Astrocyte (in vitro differentiated cells and primary cell): ENCODE results near the gene FAR1. TPM values are rescaled to one million over a fixed set of nuclear protein-coding genes. Genes with fewer than 3 reads are reported as not detected.

Experiments used
- DNase-seq: peaks from one replicate; pipeline ENCODE4 v3.0.0-alpha.2; 2010; ENCODE audit warnings: low read depth
- FAIRE-seq: peaks from 2 replicates; lab custom pipeline; 2011; peaks lifted over from hg19 to GRCh38; lab: Jason Lieb, UNC
- H2AFZ ChIP-seq: 2 replicates; pipeline ENCODE4 v1.6.0; 2012; ENCODE audit warnings: low read depth, low read length, inconsistent platforms
- H3K27ac ChIP-seq: 2 replicates; pipeline ENCODE4 v1.5.1; 2011; ENCODE audit warnings: low read depth, low read length, inconsistent platforms
- H3K27me3 ChIP-seq: 2 replicates; pipeline ENCODE4 v1.6.0; 2011; ENCODE audit warnings: low read length, inconsistent platforms; ENCODE audit not compliant: insufficient read depth
- H3K36me3 ChIP-seq: 2 replicates; pipeline ENCODE4 v1.5.1; 2011; ENCODE audit warnings: low read length, inconsistent platforms; ENCODE audit not compliant: insufficient read depth
- H3K4me1 ChIP-seq: 2 replicates; pipeline ENCODE4 v1.5.1; 2011; ENCODE audit warnings: low read length, inconsistent platforms; ENCODE audit not compliant: insufficient read depth
- H3K4me2 ChIP-seq: 2 replicates; pipeline ENCODE4 v1.6.0; 2012; ENCODE audit warnings: low read length, inconsistent platforms
- H3K4me3 ChIP-seq: 2 replicates; pipeline ENCODE4 v1.5.1; 2011; ENCODE audit warnings: low read depth, mild to moderate bottlenecking, low read length, inconsistent platforms; ENCODE audit not compliant: insufficient read depth
- H3K79me2 ChIP-seq: 2 replicates; pipeline ENCODE4 v1.6.0; 2012; ENCODE audit warnings: mild to moderate bottlenecking, low read length, inconsistent platforms; ENCODE audit not compliant: insufficient read depth
- H3K9ac ChIP-seq: 2 replicates; pipeline ENCODE4 v1.6.0; 2012; ENCODE audit warnings: mild to moderate bottlenecking, low read length, inconsistent platforms
- H3K9me3 ChIP-seq: 2 replicates; pipeline ENCODE4 v1.5.1; 2012; ENCODE audit warnings: low read depth, mild to moderate bottlenecking, low read length, inconsistent platforms; ENCODE audit not compliant: insufficient read depth
- H4K20me1 ChIP-seq: 2 replicates; pipeline ENCODE4 v1.6.0; 2012; ENCODE audit warnings: low read length, inconsistent platforms; ENCODE audit not compliant: insufficient read depth
- H3K27ac Mint-ChIP-seq: one replicate; pipeline ENCODE4 v1.8.0; 2021; ENCODE audit warnings: mild to moderate bottlenecking, mixed read lengths; ENCODE audit not compliant: unreplicated experiment
- H3K27me3 Mint-ChIP-seq: one replicate; pipeline ENCODE4 v1.8.0; 2021; ENCODE audit warnings: low read depth, mixed read lengths; ENCODE audit not compliant: unreplicated experiment
- H3K36me3 Mint-ChIP-seq: one replicate; pipeline ENCODE4 v1.8.0; 2021; ENCODE audit warnings: low read depth, mixed read lengths; ENCODE audit not compliant: unreplicated experiment
- H3K4me1 Mint-ChIP-seq: one replicate; pipeline ENCODE4 v1.8.0; 2021; ENCODE audit warnings: low read depth, mixed read lengths; ENCODE audit not compliant: unreplicated experiment
- H3K4me3 Mint-ChIP-seq: one replicate; pipeline ENCODE4 v1.8.0; 2021; ENCODE audit warnings: mild to moderate bottlenecking, moderate library complexity, mixed read lengths; ENCODE audit not compliant: unreplicated experiment
- H3K9me3 Mint-ChIP-seq: one replicate; pipeline ENCODE4 v1.8.0; 2021; ENCODE audit warnings: mild to moderate bottlenecking, mixed read lengths; ENCODE audit not compliant: unreplicated experiment
- EZH2 ChIP-seq: IDR thresholded peaks from 2 replicates; pipeline ENCODE4 v1.6.1; 2012; ENCODE audit warnings: mild to moderate bottlenecking, low read length, inconsistent platforms; ENCODE audit not compliant: insufficient read depth
- total RNA-seq: library from RNA; stranded (reverse); gene quantifications from 2 replicates; pipeline ENCODE4 v1.2.1, GENCODE V29; 2021
- TF ChIP-seq, protein P1 (sequence below): IDR thresholded peaks from 2 replicates; pipeline ENCODE4 v1.5.1; 2011; ENCODE audit warnings: low read depth, mild to moderate bottlenecking, inconsistent platforms, low read length, moderate library complexity; ENCODE audit not compliant: insufficient read depth

The FAR1 gene
- total RNA-seq, 1 donor from 2014 or later, result 100 TPM

DNA sequence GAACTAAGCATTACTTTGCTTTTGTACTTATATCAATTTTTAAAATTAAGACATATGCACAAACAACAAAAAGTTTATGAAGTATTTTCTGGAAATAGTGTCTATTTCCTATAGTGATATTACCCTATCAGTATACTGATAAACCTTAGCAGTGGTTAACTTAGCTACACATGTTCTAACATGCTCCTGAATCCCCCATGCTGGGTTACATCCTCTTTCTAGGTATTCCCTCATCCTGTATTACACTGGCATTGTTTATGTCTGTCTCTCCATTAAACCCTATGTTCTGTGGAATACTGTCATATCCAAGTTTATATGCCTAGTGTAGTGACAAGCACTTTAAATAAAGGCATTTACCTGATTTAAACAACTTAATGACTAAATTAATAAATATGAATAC is 1.8 kb upstream of the FAR1 start:
- Histone ChIP-seq H3K4me3 (no peak overlapping the region), H3K36me3 (no peaks in the 10 kb centered on the region), H3K9me3 (no peaks in the 10 kb centered on the region), H3K4me1 (peaks cover 15% of the 10 kb centered on the region), H3K27ac (no peak overlapping the region), H3K27me3 (no peaks in the 10 kb centered on the region), H3K79me2 (peaks cover 32% of the 10 kb centered on the region), H3K9ac (no peak overlapping the region), H2AFZ (peak overlapping the region; percentile 89), H4K20me1 (peaks cover 26% of the 10 kb centered on the region), H3K4me2 (no peak overlapping the region)
- no peak overlapping the region for H3K4me3 Mint-ChIP-seq
- no peak for FAIRE-seq
- no peak overlapping the region for H3K27ac Mint-ChIP-seq
- H3K4me1 Mint-ChIP-seq, result peaks cover 12% of the 10 kb centered on the region
- no peaks in the 10 kb centered on the region for H3K27me3 Mint-ChIP-seq
- no peak for TF ChIP-seq EZH2
- TF ChIP-seq, protein P1, sequence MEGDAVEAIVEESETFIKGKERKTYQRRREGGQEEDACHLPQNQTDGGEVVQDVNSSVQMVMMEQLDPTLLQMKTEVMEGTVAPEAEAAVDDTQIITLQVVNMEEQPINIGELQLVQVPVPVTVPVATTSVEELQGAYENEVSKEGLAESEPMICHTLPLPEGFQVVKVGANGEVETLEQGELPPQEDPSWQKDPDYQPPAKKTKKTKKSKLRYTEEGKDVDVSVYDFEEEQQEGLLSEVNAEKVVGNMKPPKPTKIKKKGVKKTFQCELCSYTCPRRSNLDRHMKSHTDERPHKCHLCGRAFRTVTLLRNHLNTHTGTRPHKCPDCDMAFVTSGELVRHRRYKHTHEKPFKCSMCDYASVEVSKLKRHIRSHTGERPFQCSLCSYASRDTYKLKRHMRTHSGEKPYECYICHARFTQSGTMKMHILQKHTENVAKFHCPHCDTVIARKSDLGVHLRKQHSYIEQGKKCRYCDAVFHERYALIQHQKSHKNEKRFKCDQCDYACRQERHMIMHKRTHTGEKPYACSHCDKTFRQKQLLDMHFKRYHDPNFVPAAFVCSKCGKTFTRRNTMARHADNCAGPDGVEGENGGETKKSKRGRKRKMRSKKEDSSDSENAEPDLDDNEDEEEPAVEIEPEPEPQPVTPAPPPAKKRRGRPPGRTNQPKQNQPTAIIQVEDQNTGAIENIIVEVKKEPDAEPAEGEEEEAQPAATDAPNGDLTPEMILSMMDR, result no peak
- no peak for DNase-seq
- no peaks in the 10 kb centered on the region for H3K9me3 Mint-ChIP-seq
- no peaks in the 10 kb centered on the region for H3K36me3 Mint-ChIP-seq

DNA sequence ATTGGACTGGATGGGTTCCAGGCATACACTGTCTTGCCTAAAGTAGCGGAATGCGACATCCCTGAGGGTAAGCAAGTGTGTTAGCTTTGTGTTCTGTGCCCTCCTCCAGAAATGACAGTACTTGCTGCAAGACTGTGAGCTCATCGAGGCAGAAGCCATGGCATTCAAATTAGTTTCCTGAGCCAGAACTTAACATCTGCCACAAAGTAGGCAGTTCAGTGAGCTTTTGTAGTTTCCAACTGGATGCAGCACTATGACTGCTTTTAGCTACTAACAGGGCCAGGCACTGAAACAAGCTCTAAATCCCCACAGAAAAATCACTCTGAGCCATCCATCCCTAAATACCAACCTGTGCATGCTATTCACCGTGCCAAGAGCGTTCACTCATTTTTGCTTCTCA is 1.2 kb upstream of the FAR1 start:
- Histone ChIP-seq H3K36me3 (no peaks in the 10 kb centered on the region), H3K4me3 (peak overlapping the region; percentile 71), H3K27ac (no peak overlapping the region), H3K79me2 (peaks cover 38% of the 10 kb centered on the region), H4K20me1 (peaks cover 31% of the 10 kb centered on the region), H3K4me2 (peak overlapping the region; percentile 94), H3K9me3 (no peaks in the 10 kb centered on the region), H3K9ac (no peak overlapping the region), H3K4me1 (peaks cover 15% of the 10 kb centered on the region), H3K27me3 (no peaks in the 10 kb centered on the region), H2AFZ (peak overlapping the region; percentile 89)
- DNase-seq (no peak), FAIRE-seq (no peak)
- Mint-ChIP-seq H3K4me1 (peaks cover 12% of the 10 kb centered on the region), H3K9me3 (no peaks in the 10 kb centered on the region), H3K4me3 (peak overlapping the region; percentile 86), H3K36me3 (no peaks in the 10 kb centered on the region), H3K27me3 (no peaks in the 10 kb centered on the region), H3K27ac (peak overlapping the region; percentile 96)
- TF ChIP-seq EZH2, result no peak
- TF ChIP-seq, protein P1, result no peak

DNA sequence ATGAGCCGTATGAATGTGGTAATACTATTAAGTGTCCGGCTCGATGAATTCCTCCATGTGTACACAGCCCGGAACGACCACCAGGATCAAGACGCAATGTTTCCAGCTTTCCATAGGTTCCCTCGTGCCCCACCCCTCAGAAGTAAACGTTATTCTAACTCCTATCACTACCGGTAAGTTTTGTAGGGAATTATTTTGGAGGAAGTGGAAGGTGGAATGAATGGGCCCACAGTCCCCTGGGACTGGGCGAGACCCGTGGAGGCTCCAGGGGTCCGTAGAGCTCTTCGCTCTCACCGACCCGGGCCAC is 720 bp upstream of the FAR1 start:
- Mint-ChIP-seq H3K4me3 (peak overlapping the region; percentile 86), H3K27ac (peak overlapping the region; percentile 96), H3K4me1 (peaks cover 15% of the 10 kb centered on the region), H3K9me3 (no peaks in the 10 kb centered on the region), H3K27me3 (no peaks in the 10 kb centered on the region), H3K36me3 (peaks cover under 1% of the 10 kb centered on the region)
- H3K27me3 ChIP-seq, result no peaks in the 10 kb centered on the region
- peak overlapping the region; percentile 71 for H3K4me3 ChIP-seq
- H3K9ac ChIP-seq, result peak overlapping the region; percentile 79
- peak overlapping the region; percentile 89 for H2AFZ ChIP-seq
- FAIRE-seq, result no peak
- H3K4me2 ChIP-seq, result peak overlapping the region; percentile 94
- H3K4me1 ChIP-seq, result peaks cover 15% of the 10 kb centered on the region
- TF ChIP-seq EZH2, result no peak
- TF ChIP-seq, protein P1, result no peak
- H4K20me1 ChIP-seq, result peaks cover 36% of the 10 kb centered on the region
- no peaks in the 10 kb centered on the region for H3K9me3 ChIP-seq
- H3K79me2 ChIP-seq, result peaks cover 43% of the 10 kb centered on the region
- peak overlapping the region; percentile 57 for H3K27ac ChIP-seq
- no peaks in the 10 kb centered on the region for H3K36me3 ChIP-seq
- no peak for DNase-seq
